ENCODE data around the gene DUSP18.

DUSP18 gene

GRCh38 chr22:30652852-30653251, 14.8 kb downstream of the DUSP18 start:
- no peak overlapping the region for H3K27ac ChIP-seq (ENCODE audit: insufficient read depth in 1 of 2, low read depth in 1 of 2, low read length in 2 of 2, poor library complexity in 1 of 2, severe bottlenecking in 2 of 2)
- CTCF ChIA-PET, result no interaction called here
- H3K4me3 ChIP-seq (ENCODE audit: control insufficient read depth in 1 of 7, extremely low read depth in 1 of 7, insufficient read depth in 4 of 7, low read depth in 2 of 7, low read length in 6 of 7), result no peak overlapping the region
- H3K9me3 ChIP-seq (ENCODE audit: control extremely low read depth in 1 of 5, control insufficient read depth in 4 of 5, insufficient read depth in 2 of 5, low read depth in 1 of 5, low read length in 4 of 5), result no peaks in the 10 kb centered on the region
- H3K36me3 ChIP-seq (ENCODE audit: control insufficient read depth in 4 of 4, insufficient read depth in 4 of 4, low read length in 3 of 4), result peaks cover 0 to 4% (median 3%) of the 10 kb centered on the region in 4 experiments
- WGBS (ENCODE audit: insufficient coverage), result 86% methylated on average over 1 of the region's 2 CpGs
- POLR2A ChIA-PET, result interaction anchor here (0.6 kb wide), 1 partner anchor 55 kb away, joined by 3 read pairs; no protein-coding TSS in a partner anchor
- H3K27me3 ChIP-seq (replicated peaks in 2 of 5; ENCODE audit: control insufficient read depth in 4 of 5, insufficient read depth in 5 of 5, low read length in 4 of 5), result no peaks in the 10 kb centered on the region
- H3K4me1 ChIP-seq (ENCODE audit: control extremely low read depth in 1 of 4, control insufficient read depth in 4 of 4, insufficient read depth in 4 of 4, low read length in 3 of 4), result peaks cover 0 to 8% (median 3%) of the 10 kb centered on the region in 4 experiments
- no peak for DNase-seq

DNA sequence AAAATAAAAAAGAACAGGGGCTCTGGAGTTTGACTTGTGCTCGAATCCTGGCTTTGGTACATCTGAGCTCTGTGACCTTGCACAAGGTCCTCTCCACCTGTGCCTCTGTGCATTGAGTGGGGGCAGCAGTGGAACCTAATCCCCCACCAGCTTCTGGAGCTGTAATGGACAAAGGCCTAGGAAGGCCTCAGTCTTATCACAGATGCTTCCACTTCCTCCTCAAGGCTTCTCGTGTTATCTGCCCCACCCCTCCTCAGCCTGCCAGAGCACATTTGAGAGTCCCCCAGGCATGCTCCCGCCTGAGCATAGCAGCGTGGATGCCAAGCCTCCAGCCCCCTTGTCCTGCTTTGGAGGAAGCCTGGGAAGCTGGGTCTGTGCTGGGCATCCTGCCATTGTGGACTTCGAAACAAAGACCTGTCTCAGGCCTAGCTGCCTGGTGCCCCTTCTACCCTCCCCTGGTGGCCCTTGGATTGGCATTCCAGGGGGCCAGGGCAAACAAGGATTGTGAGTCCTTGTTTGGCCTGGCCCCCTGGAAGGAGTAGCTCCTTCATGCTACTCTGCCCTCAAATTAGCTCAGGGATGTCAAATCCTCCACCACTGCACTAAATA, 17.1 kb downstream of the DUSP18 start:
- peaks cover 0 to 4% (median 3%) of the 10 kb centered on the region in 4 experiments for H3K36me3 ChIP-seq (ENCODE audit: control insufficient read depth in 4 of 4, insufficient read depth in 4 of 4, low read length in 3 of 4)
- DNase-seq, result peak in 1 of 3 donors; percentile 23
- no peak overlapping the region for H3K4me3 ChIP-seq (ENCODE audit: control insufficient read depth in 1 of 7, extremely low read depth in 1 of 7, insufficient read depth in 4 of 7, low read depth in 2 of 7, low read length in 6 of 7)
- ChIA-PET CTCF (interaction anchor here (0.9 to 3.1 kb wide), 5 partner anchors 14 to 112 kb away, joined by 3 to 11 read pairs (median 4); partner anchors contain the start of gene SLC35E4), POLR2A (interaction anchor here (0.5 kb wide), 1 partner anchor 34 kb away, joined by 3 read pairs; no protein-coding TSS in a partner anchor)
- no peaks in the 10 kb centered on the region for H3K9me3 ChIP-seq (ENCODE audit: control extremely low read depth in 1 of 5, control insufficient read depth in 4 of 5, insufficient read depth in 2 of 5, low read depth in 1 of 5, low read length in 4 of 5)
- no peak overlapping the region for H3K27ac ChIP-seq (ENCODE audit: insufficient read depth in 1 of 2, low read depth in 1 of 2, low read length in 2 of 2, poor library complexity in 1 of 2, severe bottlenecking in 2 of 2)
- no peaks in the 10 kb centered on the region for H3K27me3 ChIP-seq (replicated peaks in 2 of 5; ENCODE audit: control insufficient read depth in 4 of 5, insufficient read depth in 5 of 5, low read length in 4 of 5)
- WGBS (ENCODE audit: insufficient coverage), result 79% methylated on average over 5 of the region's 5 CpGs
- H3K4me1 ChIP-seq (ENCODE audit: control extremely low read depth in 1 of 4, control insufficient read depth in 4 of 4, insufficient read depth in 4 of 4, low read length in 3 of 4), result peaks cover 0 to 8% (median 3%) of the 10 kb centered on the region in 4 experiments

DNA sequence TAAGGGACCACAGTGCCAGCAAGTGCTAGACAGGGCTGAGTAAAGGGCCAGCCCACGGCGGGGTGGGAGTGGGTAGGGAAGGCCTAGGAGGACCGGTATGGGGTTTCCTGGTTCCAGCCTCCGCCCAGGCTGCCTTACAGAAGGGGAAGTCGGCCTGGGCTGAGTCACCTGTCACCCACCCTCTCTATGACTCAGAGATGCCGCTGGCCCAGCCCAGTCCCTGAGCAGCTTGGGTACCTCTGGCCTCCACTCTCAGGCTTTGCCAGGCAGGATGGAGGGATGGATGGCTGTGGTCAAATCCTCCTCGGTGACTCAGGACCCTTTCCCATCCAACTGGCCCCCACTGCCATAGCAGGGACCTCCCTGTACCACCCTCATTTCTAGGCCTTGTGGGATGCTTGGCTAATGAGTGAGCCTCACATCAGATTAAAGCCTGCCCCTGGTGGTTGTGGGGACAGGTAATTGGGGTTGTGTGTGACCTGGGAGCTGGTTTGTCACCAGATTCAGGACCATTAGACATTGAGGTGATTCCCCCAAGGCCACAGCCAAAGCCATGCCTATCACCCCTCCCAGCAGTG, 18.2 kb downstream of the DUSP18 start:
- no peak overlapping the region for H3K27ac ChIP-seq (ENCODE audit: insufficient read depth in 1 of 2, low read depth in 1 of 2, low read length in 2 of 2, poor library complexity in 1 of 2, severe bottlenecking in 2 of 2)
- H3K4me3 ChIP-seq (ENCODE audit: control insufficient read depth in 1 of 7, extremely low read depth in 1 of 7, insufficient read depth in 4 of 7, low read depth in 2 of 7, low read length in 6 of 7), result no peak overlapping the region
- H3K27me3 ChIP-seq (replicated peaks in 2 of 5; ENCODE audit: control insufficient read depth in 4 of 5, insufficient read depth in 5 of 5, low read length in 4 of 5), result no peaks in the 10 kb centered on the region
- no peaks in the 10 kb centered on the region for H3K9me3 ChIP-seq (ENCODE audit: control extremely low read depth in 1 of 5, control insufficient read depth in 4 of 5, insufficient read depth in 2 of 5, low read depth in 1 of 5, low read length in 4 of 5)
- ChIA-PET POLR2A (no interaction called here), CTCF (interaction anchor here (0.9 to 3.1 kb wide), 6 partner anchors 15 to 113 kb away, joined by 3 to 11 read pairs (median 4); partner anchors contain the start of gene SLC35E4)
- peaks cover 0 to 8% (median 3%) of the 10 kb centered on the region in 4 experiments for H3K4me1 ChIP-seq (ENCODE audit: control extremely low read depth in 1 of 4, control insufficient read depth in 4 of 4, insufficient read depth in 4 of 4, low read length in 3 of 4)
- 2% methylated on average over 6 of the region's 7 CpGs for WGBS (ENCODE audit: insufficient coverage)
- H3K36me3 ChIP-seq (ENCODE audit: control insufficient read depth in 4 of 4, insufficient read depth in 4 of 4, low read length in 3 of 4), result peaks cover 0 to 4% (median 1%) of the 10 kb centered on the region in 4 experiments
- peak; percentile 85 to 94 (median 92) for DNase-seq

GRCh38 chr22:30648825-30649224, 18.9 kb downstream of the DUSP18 start:
- CTCF ChIA-PET, result interaction anchor here (1.8 to 3.1 kb wide), 3 partner anchors 14 to 114 kb away, joined by 5 to 11 read pairs (median 8); partner anchors contain the start of gene SLC35E4
- Histone ChIP-seq H3K27me3 (replicated peaks in 2 of 5; ENCODE audit: control insufficient read depth in 4 of 5, insufficient read depth in 5 of 5, low read length in 4 of 5) (no peaks in the 10 kb centered on the region), H3K36me3 (ENCODE audit: control insufficient read depth in 4 of 4, insufficient read depth in 4 of 4, low read length in 3 of 4) (no peaks in the 10 kb centered on the region)

DNA sequence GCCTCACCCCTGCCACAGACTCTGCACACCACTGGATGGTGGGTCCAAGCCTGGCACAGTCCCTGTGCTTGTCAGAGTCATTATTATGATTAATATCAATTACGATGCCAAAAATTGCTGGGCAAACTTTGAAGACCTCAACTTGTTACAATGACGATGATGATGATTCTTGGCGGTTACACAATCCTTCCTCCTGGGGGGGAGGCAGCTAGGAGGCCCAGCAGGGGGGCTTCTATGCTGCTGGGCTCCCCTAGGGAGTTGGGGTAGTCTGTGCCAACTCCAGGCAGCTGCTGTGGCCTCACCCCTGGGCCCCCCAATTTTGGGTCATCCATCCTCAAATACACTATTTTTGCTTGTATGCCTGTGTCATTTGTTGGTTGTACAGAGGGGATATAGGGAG, 20.1 kb downstream of the DUSP18 start:
- DNase-seq, result no peak
- 88% methylated on average over 3 of the region's 3 CpGs for WGBS (ENCODE audit: insufficient coverage)
- no peak overlapping the region for H3K27ac ChIP-seq (ENCODE audit: insufficient read depth in 1 of 2, low read depth in 1 of 2, low read length in 2 of 2, poor library complexity in 1 of 2, severe bottlenecking in 2 of 2)
- H3K36me3 ChIP-seq (ENCODE audit: control insufficient read depth in 4 of 4, insufficient read depth in 4 of 4, low read length in 3 of 4), result no peaks in the 10 kb centered on the region
- ChIA-PET CTCF (interaction anchor here (1.3 to 2.6 kb wide), 2 partner anchors 13 to 107 kb away, joined by 5 to 8 read pairs; no protein-coding TSS in a partner anchor), POLR2A (no interaction called here)
- peaks cover 0 to 8% (median 3%) of the 10 kb centered on the region in 4 experiments for H3K4me1 ChIP-seq (ENCODE audit: control extremely low read depth in 1 of 4, control insufficient read depth in 4 of 4, insufficient read depth in 4 of 4, low read length in 3 of 4)
- H3K9me3 ChIP-seq (ENCODE audit: control extremely low read depth in 1 of 5, control insufficient read depth in 4 of 5, insufficient read depth in 2 of 5, low read depth in 1 of 5, low read length in 4 of 5), result no peaks in the 10 kb centered on the region
- no peak overlapping the region for H3K4me3 ChIP-seq (ENCODE audit: control insufficient read depth in 1 of 7, extremely low read depth in 1 of 7, insufficient read depth in 4 of 7, low read depth in 2 of 7, low read length in 6 of 7)
- no peaks in the 10 kb centered on the region for H3K27me3 ChIP-seq (replicated peaks in 2 of 5; ENCODE audit: control insufficient read depth in 4 of 5, insufficient read depth in 5 of 5, low read length in 4 of 5)

More at GRCh38 chr22:30648825-30649224, 18.9 kb downstream of the DUSP18 start:
- no peak for DNase-seq
- Histone ChIP-seq H3K4me3 (ENCODE audit: control insufficient read depth in 1 of 7, extremely low read depth in 1 of 7, insufficient read depth in 4 of 7, low read depth in 2 of 7, low read length in 6 of 7) (no peak overlapping the region), H3K27ac (ENCODE audit: insufficient read depth in 1 of 2, low read depth in 1 of 2, low read length in 2 of 2, poor library complexity in 1 of 2, severe bottlenecking in 2 of 2) (no peak overlapping the region), H3K4me1 (ENCODE audit: control extremely low read depth in 1 of 4, control insufficient read depth in 4 of 4, insufficient read depth in 4 of 4, low read length in 3 of 4) (peaks cover 0 to 8% (median 3%) of the 10 kb centered on the region in 4 experiments), H3K9me3 (ENCODE audit: control extremely low read depth in 1 of 5, control insufficient read depth in 4 of 5, insufficient read depth in 2 of 5, low read depth in 1 of 5, low read length in 4 of 5) (no peaks in the 10 kb centered on the region)
- WGBS (ENCODE audit: insufficient coverage), result 100% methylated on average over 2 of the region's 3 CpGs
- POLR2A ChIA-PET, result no interaction called here

DNA sequence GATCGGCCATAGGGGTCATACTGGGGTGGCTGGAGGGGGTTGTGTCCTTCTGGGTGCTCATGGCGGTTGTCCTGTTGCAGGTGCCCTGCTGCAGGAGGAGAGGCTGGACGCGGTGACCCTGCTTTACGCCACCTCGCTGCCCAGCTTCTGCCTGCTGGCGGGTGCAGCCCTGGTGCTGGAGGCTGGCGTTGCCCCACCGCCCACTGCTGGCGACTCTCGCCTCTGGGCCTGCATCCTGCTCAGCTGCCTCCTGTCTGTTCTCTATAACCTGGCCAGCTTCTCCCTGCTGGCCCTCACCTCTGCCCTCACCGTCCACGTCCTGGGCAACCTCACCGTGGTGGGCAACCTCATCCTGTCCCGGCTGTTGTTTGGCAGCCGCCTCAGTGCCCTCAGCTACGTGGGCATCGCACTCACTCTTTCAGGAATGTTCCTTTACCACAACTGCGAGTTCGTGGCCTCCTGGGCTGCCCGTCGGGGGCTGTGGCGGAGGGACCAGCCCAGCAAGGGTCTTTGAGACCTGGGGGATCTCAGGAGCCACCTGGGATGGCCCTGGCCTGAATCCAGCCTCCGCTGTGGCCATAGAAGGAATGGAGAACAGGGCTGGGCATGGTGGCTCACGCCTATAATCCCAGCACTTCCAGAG, 21.0 kb downstream of the DUSP18 start:
- WGBS (ENCODE audit: insufficient coverage), result 97% methylated on average over 21 of the region's 25 CpGs
- Histone ChIP-seq H3K9me3 (ENCODE audit: control extremely low read depth in 1 of 5, control insufficient read depth in 4 of 5, insufficient read depth in 2 of 5, low read depth in 1 of 5, low read length in 4 of 5) (no peaks in the 10 kb centered on the region), H3K27ac (ENCODE audit: insufficient read depth in 1 of 2, low read depth in 1 of 2, low read length in 2 of 2, poor library complexity in 1 of 2, severe bottlenecking in 2 of 2) (no peak overlapping the region), H3K4me1 (ENCODE audit: control extremely low read depth in 1 of 4, control insufficient read depth in 4 of 4, insufficient read depth in 4 of 4, low read length in 3 of 4) (peaks cover 0 to 8% (median 3%) of the 10 kb centered on the region in 4 experiments), H3K4me3 (ENCODE audit: control insufficient read depth in 1 of 7, extremely low read depth in 1 of 7, insufficient read depth in 4 of 7, low read depth in 2 of 7, low read length in 6 of 7) (no peak overlapping the region), H3K36me3 (ENCODE audit: control insufficient read depth in 4 of 4, insufficient read depth in 4 of 4, low read length in 3 of 4) (no peaks in the 10 kb centered on the region), H3K27me3 (replicated peaks in 2 of 5; ENCODE audit: control insufficient read depth in 4 of 5, insufficient read depth in 5 of 5, low read length in 4 of 5) (no peaks in the 10 kb centered on the region)
- ChIA-PET CTCF (interaction anchor here (1.3 to 1.7 kb wide), 2 partner anchors 12 to 14 kb away, joined by 5 read pairs; no protein-coding TSS in a partner anchor), POLR2A (no interaction called here)
- DNase-seq, result no peak

Measured in common myeloid progenitor, CD34-positive (primary cell).